Trophoblast cell (in vitro differentiated cells and primary cell): Measurements from ENCODE around the gene FBXO7.

ENCODE experiments used
- DNase-seq, 2 donors: peaks; one replicate each; pipeline ENCODE4 v3.0.0-alpha.2; 2016
- H2AFZ ChIP-seq: 2 replicates; pipeline ENCODE4 v1.6.1; 2013; ENCODE audit warnings: low read length, moderate library complexity, mild to moderate bottlenecking; ENCODE audit not compliant: insufficient read depth, poor library complexity
- H2AK5ac ChIP-seq: 2 replicates; pipeline ENCODE4 v1.6.1; 2013; ENCODE audit warnings: mild to moderate bottlenecking, low read length
- H2BK120ac ChIP-seq: 2 replicates; pipeline ENCODE4 v1.6.1; 2013; ENCODE audit warnings: low read length, mild to moderate bottlenecking, moderate library complexity; ENCODE audit not compliant: insufficient read depth, poor library complexity
- H2BK12ac ChIP-seq: 2 replicates; pipeline ENCODE4 v1.6.1; 2013; ENCODE audit warnings: mild to moderate bottlenecking, low read length, moderate library complexity
- H2BK5ac ChIP-seq: 2 replicates; pipeline ENCODE4 v1.6.1; 2013; ENCODE audit warnings: low read length, low read depth, moderate library complexity, mild to moderate bottlenecking; ENCODE audit not compliant: poor library complexity
- H3K14ac ChIP-seq: 2 replicates; pipeline ENCODE4 v1.6.1; 2013; ENCODE audit warnings: mild to moderate bottlenecking, low read length
- H3K18ac ChIP-seq: 2 replicates; pipeline ENCODE4 v1.6.1; 2013; ENCODE audit warnings: mild to moderate bottlenecking, low read length
- H3K23ac ChIP-seq: 2 replicates; pipeline ENCODE4 v1.6.1; 2013; ENCODE audit warnings: low read length
- H3K27ac ChIP-seq: 2 replicates; pipeline ENCODE4 v1.5.1; 2013; ENCODE audit warnings: low read depth, mild to moderate bottlenecking, inconsistent platforms, low read length, moderate library complexity
- H3K27me3 ChIP-seq: 2 replicates; pipeline ENCODE4 v1.6.1; 2013; ENCODE audit warnings: inconsistent platforms, mild to moderate bottlenecking, low read length, moderate library complexity; ENCODE audit not compliant: insufficient read depth
- H3K36me3 ChIP-seq, 2 experiments: 1 replicate in 1 of 2; 2 replicates in 1 of 2; pipeline ENCODE4 v1.6.1; 2013; ENCODE audit warnings: low read length in 2 of 2, mild to moderate bottlenecking in 2 of 2, moderate library complexity in 1 of 2; ENCODE audit not compliant: insufficient read depth in 2 of 2, control insufficient read depth in 1 of 2
- H3K4ac ChIP-seq: 2 replicates; pipeline ENCODE4 v1.6.1; 2013; ENCODE audit warnings: low read depth, mild to moderate bottlenecking, low read length, moderate library complexity
- H3K4me1 ChIP-seq, 2 experiments: 1 replicate in 1 of 2; 2 replicates in 1 of 2; pipeline ENCODE4 v1.6.1; 2013; ENCODE audit warnings: low read length in 2 of 2, mild to moderate bottlenecking in 2 of 2, moderate library complexity in 1 of 2; ENCODE audit not compliant: insufficient read depth in 2 of 2, control insufficient read depth in 1 of 2
- H3K4me2 ChIP-seq: 2 replicates; pipeline ENCODE4 v1.6.1; 2013; ENCODE audit warnings: inconsistent platforms, mild to moderate bottlenecking, low read length, moderate library complexity
- H3K4me3 ChIP-seq: 2 replicates; pipeline ENCODE4 v1.5.1; 2013; ENCODE audit warnings: mild to moderate bottlenecking, low read depth, low read length, inconsistent platforms
- H3K79me1 ChIP-seq: one replicate; pipeline ENCODE4 v1.6.1; 2013; ENCODE audit warnings: low read length
- H3K79me2 ChIP-seq: 2 replicates; pipeline ENCODE4 v1.6.1; 2013; ENCODE audit warnings: low read length, mild to moderate bottlenecking; ENCODE audit not compliant: control insufficient read depth, insufficient read depth, poor library complexity
- H3K9ac ChIP-seq: 2 replicates; pipeline ENCODE4 v1.6.1; 2013; ENCODE audit warnings: mild to moderate bottlenecking, low read length
- H3K9me3 ChIP-seq: 2 replicates; pipeline ENCODE4 v1.6.1; 2013; ENCODE audit warnings: low read depth, mild to moderate bottlenecking, control low read depth, inconsistent platforms, low read length; ENCODE audit not compliant: insufficient read depth
- H4K12ac ChIP-seq: 2 replicates; pipeline ENCODE4 v1.6.1; 2013; ENCODE audit warnings: low read depth, mild to moderate bottlenecking, low read length, moderate library complexity
- H4K8ac ChIP-seq: 2 replicates; pipeline ENCODE4 v1.6.1; 2013; ENCODE audit warnings: low read depth, mild to moderate bottlenecking, low read length, moderate library complexity
- H4K91ac ChIP-seq: one replicate; pipeline ENCODE4 v1.6.1; 2013; ENCODE audit warnings: low read depth, mild to moderate bottlenecking, low read length, moderate library complexity
- WGBS: extraction: QIAGEN DNeasy Blood & Tissue Kit; methylation state at CpG from one replicate; pipeline ENCODE4 v1.1.7; 2013; ENCODE audit warnings: missing lambda C conversion rate; ENCODE audit not compliant: insufficient read length, insufficient coverage; ENCODE audit errors: extremely low coverage; 5-methylcytosine and 5-hydroxymethylcytosine counted together

Gene FBXO7

DNA sequence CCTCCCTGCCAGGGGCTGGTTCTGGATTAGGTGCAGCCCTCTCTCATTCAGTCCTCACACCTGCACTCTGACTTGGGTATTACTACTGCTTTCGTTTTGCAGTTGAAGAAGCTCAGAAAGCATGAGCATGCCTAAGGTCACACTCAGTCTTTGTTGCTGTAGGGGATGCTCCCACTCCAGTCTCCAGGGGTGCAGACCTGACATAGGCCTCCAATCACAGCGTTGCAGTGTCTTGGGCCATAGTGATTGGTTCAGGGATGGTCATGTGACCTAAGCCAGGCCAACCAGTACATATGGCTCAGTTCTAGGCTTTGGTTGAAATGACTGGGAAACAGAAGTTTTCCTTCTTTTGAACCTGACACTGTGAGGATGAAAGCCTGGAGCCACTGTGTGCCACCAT, 61.7 kb downstream of the FBXO7 start:
- WGBS = no CpG with 5 or more reads among the region's 2 CpGs
- Histone ChIP-seq H3K9me3 (no peaks in the 10 kb centered on the region), H2BK5ac (no peak overlapping the region), H3K4me1 (peaks cover 34 to 41% of the 10 kb centered on the region in 2 experiments), H3K79me1 (peaks cover 16% of the 10 kb centered on the region), H4K12ac (no peak overlapping the region), H4K91ac (no peak overlapping the region), H3K9ac (no peak overlapping the region), H3K14ac (no peak overlapping the region), H2AFZ (no peak overlapping the region), H3K79me2 (peaks cover 4% of the 10 kb centered on the region), H3K18ac (no peak overlapping the region), H2AK5ac (no peak overlapping the region), H3K4ac (no peak overlapping the region), H3K4me2 (no peak overlapping the region), H2BK120ac (no peak overlapping the region), H3K27ac (no peak overlapping the region), H4K8ac (no peak overlapping the region), H3K23ac (no peak overlapping the region), H3K36me3 (peaks cover 0 to 2% of the 10 kb centered on the region in 2 experiments), H2BK12ac (no peak overlapping the region), H3K27me3 (no peaks in the 10 kb centered on the region), H3K4me3 (no peak overlapping the region)
- DNase-seq = no peak

GRCh38 chr22:32538521-32538920, 63.9 kb downstream of the FBXO7 start:
- Histone ChIP-seq H3K9ac (no peak overlapping the region), H3K4me3 (no peak overlapping the region), H4K12ac (no peak overlapping the region), H2BK5ac (no peak overlapping the region), H3K14ac (no peak overlapping the region), H2AK5ac (peak overlapping the region; percentile 34), H3K79me1 (peaks cover 11% of the 10 kb centered on the region), H3K18ac (no peak overlapping the region), H3K23ac (no peak overlapping the region), H2AFZ (no peak overlapping the region), H3K27me3 (no peaks in the 10 kb centered on the region), H3K4me1 (peaks cover 22 to 28% of the 10 kb centered on the region in 2 experiments), H3K36me3 (peaks cover 0 to 2% of the 10 kb centered on the region in 2 experiments), H3K27ac (no peak overlapping the region), H3K4me2 (no peak overlapping the region), H2BK12ac (peak overlapping the region; percentile 19), H3K79me2 (no peaks in the 10 kb centered on the region), H2BK120ac (no peak overlapping the region), H4K8ac (no peak overlapping the region), H3K9me3 (no peaks in the 10 kb centered on the region), H3K4ac (no peak overlapping the region), H4K91ac (no peak overlapping the region)
- DNase-seq = no peak
- no CpG with 5 or more reads among the region's 7 CpGs for WGBS

DNA sequence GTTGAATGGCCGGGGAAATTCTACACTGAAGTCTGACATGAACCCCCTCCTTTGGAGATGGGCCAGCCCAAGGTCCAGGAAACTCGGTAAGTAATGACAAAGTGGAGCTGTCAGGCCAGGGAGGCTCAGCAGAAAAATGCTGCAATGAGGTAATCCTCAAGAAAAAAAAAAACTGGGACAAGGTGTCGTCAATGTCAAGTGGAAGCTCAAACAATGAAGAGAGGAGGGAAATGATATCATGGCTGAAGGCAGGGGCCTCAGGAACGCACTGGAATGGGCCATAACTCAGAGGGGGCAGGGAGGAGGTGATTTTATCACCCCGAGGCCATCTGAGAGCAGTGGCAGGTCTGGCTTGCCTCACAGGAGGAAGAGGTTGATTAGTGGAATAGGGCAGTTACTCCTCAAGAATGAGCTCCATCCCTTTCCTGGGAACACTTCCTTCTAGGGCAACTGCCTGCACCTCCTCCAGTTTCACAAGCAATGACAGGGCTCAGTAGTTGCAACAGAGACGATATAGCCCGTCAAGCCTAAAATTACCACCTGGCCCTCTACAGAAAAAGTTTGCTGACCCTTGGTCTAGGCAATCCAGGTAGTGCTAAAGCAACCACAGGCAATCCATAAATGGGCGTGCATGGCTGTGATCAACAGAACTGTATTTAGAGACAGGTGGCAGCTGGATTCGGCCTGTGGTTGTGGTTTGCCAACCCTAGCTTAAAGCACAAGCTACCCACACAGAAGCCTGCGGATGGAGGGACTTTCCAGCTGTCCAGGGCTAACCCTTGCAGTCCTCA, 65.2 kb downstream of the FBXO7 start:
- Histone ChIP-seq H3K79me1 (peaks cover 6% of the 10 kb centered on the region), H3K4me2 (peak overlapping the region; percentile 24), H3K23ac (no peak overlapping the region), H2BK120ac (peak overlapping the region; percentile 44), H2AFZ (no peak overlapping the region), H4K8ac (peak overlapping the region; percentile 15), H3K27me3 (no peaks in the 10 kb centered on the region), H3K4ac (no peak overlapping the region), H3K9ac (no peak overlapping the region), H3K4me1 (peaks cover 11 to 18% of the 10 kb centered on the region in 2 experiments), H3K36me3 (peaks cover 0 to 2% of the 10 kb centered on the region in 2 experiments), H2BK12ac (peak overlapping the region; percentile 45), H2BK5ac (peak overlapping the region; percentile 11), H3K9me3 (peaks cover 1% of the 10 kb centered on the region), H2AK5ac (peak overlapping the region; percentile 38), H3K27ac (peak overlapping the region; percentile 50), H3K14ac (peak overlapping the region; percentile 42), H4K12ac (no peak overlapping the region), H4K91ac (peak overlapping the region; percentile 44), H3K4me3 (no peak overlapping the region), H3K79me2 (no peaks in the 10 kb centered on the region), H3K18ac (no peak overlapping the region)
- WGBS = no CpG with 5 or more reads among the region's 10 CpGs
- no peak for DNase-seq

GRCh38 chr22:32541481-32541880, 66.9 kb downstream of the FBXO7 start:
- no peaks in the 10 kb centered on the region for H3K27me3 ChIP-seq
- H4K12ac ChIP-seq = no peak overlapping the region
- H4K8ac ChIP-seq = no peak overlapping the region
- no peak overlapping the region for H2BK5ac ChIP-seq
- WGBS = no CpG with 5 or more reads among the region's 13 CpGs
- no peak overlapping the region for H3K4me3 ChIP-seq
- no peak overlapping the region for H3K4ac ChIP-seq
- H3K27ac ChIP-seq = no peak overlapping the region
- H3K79me2 ChIP-seq = no peaks in the 10 kb centered on the region
- H3K4me2 ChIP-seq = no peak overlapping the region
- H3K79me1 ChIP-seq = peaks cover 6% of the 10 kb centered on the region
- H3K14ac ChIP-seq = no peak overlapping the region
- H3K4me1 ChIP-seq = peaks cover 11 to 16% of the 10 kb centered on the region in 2 experiments
- no peak overlapping the region for H3K23ac ChIP-seq
- H2AK5ac ChIP-seq = no peak overlapping the region
- no peak for DNase-seq
- no peak overlapping the region for H4K91ac ChIP-seq
- H3K9ac ChIP-seq = no peak overlapping the region
- H3K9me3 ChIP-seq = peaks cover 2% of the 10 kb centered on the region
- H2AFZ ChIP-seq = no peak overlapping the region
- H3K36me3 ChIP-seq = peaks cover 0 to 2% of the 10 kb centered on the region in 2 experiments
- H3K18ac ChIP-seq = no peak overlapping the region
- no peak overlapping the region for H2BK12ac ChIP-seq
- no peak overlapping the region for H2BK120ac ChIP-seq
